ENCODE measurements around the gene DLAT.
"Not testable (repeated sequence)": the region's sequence is repeated elsewhere in the genome, so short reads cannot be mapped to it uniquely, and the experiment has no call there.

The DLAT gene

DNA sequence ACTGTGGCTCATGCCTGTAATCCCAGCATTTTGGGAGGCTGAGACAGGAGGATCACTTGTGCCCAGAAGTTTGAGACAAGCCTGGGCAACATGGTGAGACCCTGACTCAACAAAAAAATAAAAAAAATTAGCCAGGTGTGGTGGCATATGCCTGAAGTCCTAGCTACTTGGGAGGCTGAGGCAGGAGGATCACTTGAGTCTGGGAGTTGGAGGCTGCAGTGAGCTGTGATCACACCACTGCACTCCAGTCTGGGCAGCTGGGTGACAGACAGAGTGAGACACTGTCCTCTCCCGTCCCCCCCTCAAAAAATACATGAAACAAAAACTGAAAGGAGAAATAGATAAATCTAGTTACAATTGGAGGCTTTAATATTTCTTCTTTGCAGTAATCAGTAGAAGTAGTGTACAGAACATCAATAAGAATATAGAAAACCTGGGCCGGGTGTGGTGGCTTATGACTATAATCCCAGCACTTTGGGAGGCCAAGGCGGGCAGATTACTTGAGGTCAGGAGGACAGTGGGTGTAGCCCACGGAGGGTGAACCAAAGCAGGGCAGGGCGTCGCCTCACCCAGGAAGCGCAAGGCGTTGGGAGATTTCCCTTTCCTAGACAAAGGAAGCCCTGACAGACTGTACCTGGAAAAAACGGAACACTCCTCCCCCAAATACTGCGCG is 19.6 kb upstream of the DLAT start:
- no peak for DNase-seq (ENCODE audit: low spot score)

DNA sequence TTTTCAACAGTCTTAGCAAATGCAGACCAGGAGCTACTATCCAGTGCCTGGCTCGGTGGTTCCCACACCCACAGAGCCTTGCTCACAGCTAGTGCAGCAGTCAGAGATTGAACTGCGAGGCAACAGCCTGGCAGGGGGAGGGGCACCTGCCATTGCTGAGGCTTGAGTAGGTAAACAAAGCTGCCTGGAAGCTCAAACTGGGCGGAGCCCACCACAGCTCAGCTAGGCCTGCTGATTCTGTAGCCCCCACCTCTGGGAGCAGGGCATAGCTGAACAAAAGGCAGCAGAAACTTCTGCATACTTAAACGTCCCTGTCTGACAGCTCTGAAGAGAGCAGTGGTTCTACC is 19.1 kb upstream of the DLAT start:
- DNase-seq (ENCODE audit: low spot score), result not testable (repeated sequence)

DNA sequence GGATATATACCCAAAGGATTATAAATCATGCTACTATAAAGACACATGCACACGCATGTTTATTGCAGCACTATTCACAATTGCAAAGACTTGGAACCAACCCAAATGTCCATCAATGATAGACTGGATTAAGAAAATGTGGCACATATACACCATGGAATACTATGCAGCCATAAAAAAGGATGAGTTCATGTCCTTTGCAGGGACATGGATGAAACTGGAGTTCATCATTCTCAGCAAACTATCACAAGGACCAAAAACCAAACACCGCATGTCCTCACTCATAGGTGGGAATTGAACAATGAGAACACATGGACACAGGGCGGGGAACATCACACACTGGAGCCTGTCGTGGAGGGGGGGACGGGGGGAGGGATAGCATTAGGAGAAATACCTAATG is 13.8 kb upstream of the DLAT start:
- DNase-seq (ENCODE audit: low spot score), result not testable (repeated sequence)

DNA sequence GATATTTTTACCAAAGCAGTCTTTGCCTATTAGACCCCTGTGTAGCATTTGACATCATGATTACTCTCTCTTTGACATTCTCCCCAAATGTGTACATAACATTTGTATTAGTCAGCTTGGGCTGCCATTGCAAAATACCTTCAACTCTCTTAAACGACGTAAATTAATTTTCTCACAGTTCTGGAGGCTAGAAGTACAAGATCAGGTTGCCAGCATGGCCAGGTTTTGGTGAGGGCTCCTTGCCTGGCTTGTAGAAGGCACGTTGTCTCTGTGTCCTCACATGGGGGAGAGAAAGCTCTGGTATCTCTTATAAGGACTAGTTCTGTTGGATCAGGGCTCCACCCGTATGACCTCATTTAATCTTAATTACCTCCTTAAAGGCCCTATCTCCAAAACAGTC is 12.3 kb upstream of the DLAT start:
- no peak for DNase-seq (ENCODE audit: low spot score)

DNA sequence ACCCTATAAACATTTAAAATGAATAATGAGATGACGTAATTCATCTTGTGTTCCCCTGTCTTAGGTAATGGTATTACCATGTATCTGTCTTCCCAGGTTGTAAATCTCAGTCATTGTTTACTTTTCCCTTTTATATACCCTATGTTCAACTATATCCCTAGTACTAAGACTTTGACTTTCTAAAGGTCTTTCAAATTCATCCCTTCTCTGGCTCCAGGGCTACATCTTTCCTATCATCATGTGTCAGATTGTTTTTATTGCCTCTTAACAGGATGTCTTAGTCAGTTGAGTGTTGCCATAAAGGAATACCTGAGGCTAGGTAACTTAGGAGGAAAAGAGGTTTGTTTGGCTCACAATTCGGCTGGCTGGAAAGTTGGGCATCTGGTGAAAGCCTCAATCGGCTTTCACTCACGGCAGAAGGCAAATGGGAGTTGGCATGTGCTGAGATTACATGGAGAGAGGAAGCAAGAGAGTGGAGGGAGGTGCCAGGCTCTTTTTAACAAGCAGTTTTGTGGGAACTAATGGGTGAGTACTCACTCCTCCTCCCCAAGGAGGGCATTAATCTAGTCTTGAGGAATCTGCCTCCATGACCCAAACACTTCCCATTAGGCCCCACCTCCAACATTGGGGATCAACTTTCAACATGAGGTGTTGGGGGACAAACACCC is 11.6 kb upstream of the DLAT start:
- DNase-seq (ENCODE audit: low spot score), result no peak

DNA sequence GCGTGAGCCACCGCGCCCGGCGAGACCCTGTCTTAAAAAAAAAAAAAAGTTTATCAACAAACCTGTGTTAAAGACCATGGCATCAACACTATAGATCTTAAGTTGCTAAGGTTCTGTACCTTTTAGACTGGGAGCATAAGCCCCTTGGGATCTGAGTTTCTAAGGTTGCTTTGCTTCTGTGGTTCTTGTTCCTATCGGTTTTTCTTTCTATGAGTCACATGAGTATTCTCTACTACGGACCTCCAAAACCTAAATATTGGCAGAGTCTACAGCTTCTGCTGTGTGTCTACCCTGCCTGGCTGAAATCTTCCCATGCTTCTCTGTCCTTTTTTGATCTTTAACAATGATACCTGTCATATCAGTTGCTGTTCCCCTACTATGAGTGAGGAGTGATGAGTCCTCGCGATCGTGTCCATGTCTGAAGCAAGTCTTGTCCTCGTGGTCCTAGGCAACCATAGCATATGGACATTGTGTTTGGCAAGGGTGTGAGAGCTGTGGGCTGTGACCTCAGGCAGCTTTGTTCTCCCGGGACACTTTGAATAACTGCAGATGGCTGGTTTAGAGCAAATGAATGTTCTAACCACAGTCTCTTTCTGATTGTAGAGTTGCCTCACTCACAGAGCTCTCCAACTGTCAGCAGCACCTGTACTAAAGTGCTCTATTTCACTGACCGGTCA is 9.0 kb upstream of the DLAT start:
- no peak for DNase-seq (ENCODE audit: low spot score)

DNA sequence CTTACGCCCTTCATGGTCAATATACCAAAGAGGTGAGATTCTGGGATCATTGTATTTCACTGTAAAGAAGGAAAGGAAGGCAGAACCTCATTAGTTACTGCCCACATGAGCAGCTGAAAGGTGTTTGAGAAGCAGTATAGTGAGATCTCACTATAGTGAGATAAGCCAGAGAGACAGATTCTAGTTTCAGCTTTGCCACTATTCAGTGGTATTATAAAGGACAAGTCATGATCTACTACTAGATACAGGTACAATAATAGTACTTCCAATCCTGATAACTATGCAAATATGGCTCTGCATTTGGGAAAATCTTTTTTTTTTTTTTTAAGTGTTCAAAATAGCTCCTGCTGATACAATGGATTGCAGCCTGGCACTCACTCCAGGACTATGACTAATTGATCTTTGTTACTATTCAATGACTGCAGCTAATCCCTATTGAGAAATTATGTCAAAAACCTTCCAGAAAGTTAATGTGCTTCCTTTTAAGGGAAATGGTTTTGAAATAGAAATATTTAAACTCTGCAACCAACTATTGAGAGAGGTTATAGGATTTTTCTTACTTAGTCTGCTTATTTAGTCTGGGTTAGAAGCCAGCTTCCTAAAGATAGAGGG is 8.3 kb upstream of the DLAT start:
- no peak for DNase-seq (ENCODE audit: low spot score)

DNA sequence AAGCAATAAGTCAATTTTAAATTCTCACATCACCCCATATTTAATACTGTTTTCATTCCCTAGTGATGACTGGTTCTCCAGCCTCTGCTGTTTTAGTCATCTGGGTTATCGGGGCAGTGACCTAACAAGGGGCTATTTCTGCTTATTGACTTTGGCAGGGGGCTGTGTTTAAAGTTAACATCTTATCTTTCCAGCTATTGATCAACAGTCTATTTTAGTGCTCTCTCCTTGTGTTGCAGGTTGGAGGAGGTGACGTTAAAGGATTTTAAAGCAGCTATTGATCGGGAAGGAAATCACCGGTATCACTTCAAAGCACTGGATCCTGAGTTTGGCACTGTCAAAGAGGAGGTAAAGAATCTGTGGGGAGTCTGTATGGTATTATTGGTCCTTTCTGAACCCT is 7.7 kb upstream of the DLAT start:
- peak; percentile 29 for DNase-seq (ENCODE audit: low spot score)

DNA sequence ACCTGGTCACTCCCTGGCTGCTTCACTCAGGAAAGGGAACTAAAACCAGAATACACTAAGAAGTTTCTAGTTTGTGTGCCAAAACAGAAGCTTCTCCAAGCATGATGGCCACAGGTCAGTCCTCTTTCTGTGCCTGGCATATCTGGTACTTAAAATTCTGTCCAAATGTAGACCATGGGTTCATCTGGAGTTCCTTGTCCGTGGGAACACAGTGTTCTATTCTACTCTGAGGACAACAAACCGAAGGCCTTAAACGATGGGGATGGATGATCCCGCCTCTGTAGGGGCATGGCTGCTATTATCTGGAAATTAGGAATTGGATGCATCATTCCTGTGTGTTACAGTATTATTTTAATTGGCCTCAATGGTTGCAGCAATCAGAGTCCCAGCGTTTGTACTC is 6.1 kb upstream of the DLAT start:
- no peak for DNase-seq (ENCODE audit: low spot score)

DNA sequence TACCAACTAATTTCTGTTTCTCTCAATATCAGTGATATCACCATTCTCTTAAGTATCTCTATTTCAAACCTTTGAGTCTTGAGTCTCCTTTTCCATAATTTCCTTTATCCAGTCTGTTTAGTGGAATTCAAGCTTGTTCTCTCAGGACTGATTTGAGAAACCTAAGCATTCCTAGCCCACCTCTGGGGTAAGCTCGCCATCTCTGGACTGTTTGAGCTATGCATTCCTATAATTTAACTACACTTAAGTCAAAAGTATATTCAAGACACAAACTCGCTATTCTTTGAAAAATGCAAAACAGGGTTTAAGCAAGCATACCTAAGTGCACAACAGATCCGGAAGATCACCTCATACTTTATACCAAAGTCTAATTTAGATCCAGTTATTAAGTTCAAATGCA is 2.1 kb upstream of the DLAT start:
- DNase-seq (ENCODE audit: low spot score), result no peak

DNA sequence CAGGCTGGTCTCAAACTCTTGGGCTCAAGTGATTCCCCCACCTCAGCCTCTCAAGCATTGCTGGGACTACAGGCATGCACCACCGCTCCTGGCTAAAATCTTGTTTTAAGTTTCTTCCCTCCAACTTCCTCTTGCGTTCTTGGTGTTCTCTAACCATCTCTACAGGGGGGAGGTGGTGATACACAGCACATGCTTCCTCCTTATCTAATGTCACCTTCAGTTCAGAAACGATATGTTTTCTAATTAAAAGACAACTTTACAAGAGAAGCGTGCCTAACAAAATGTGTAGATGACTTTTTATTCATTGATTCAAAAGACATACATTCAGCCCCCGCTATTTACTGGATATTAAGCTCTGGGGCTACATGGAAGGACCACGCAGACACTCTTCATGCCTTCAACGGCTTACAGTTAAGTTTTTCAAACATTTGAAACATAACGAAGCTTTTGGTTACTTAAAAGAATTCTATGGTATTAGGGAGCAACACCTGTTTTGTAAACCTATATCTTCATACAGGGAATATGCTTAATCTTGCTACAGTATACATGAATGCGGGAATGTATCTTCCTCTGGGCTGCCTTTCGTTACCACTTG is 933 bp upstream of the DLAT start:
- DNase-seq (ENCODE audit: low spot score), result no peak

DNA sequence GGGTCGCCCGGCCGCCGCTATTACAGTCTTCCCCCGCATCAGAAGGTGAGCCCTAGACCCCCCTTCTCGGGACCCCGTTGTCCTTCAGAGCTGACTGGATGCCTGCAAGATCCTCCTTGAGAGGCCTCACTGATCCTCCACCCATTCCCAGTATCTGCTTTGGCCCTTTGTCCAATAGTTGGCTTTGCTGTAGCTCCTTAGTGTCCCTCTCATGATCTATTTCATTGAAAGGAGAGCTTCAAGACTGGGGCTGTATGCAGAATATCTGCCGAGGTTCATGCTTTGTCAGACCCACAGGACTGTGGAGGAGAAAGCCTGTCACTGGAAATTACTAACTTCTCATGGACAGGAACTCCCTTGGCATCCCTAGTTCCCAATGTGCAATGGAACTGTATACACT is 499 bp downstream of the DLAT start:
- DNase-seq (ENCODE audit: low spot score), result peak; percentile 38

DNA sequence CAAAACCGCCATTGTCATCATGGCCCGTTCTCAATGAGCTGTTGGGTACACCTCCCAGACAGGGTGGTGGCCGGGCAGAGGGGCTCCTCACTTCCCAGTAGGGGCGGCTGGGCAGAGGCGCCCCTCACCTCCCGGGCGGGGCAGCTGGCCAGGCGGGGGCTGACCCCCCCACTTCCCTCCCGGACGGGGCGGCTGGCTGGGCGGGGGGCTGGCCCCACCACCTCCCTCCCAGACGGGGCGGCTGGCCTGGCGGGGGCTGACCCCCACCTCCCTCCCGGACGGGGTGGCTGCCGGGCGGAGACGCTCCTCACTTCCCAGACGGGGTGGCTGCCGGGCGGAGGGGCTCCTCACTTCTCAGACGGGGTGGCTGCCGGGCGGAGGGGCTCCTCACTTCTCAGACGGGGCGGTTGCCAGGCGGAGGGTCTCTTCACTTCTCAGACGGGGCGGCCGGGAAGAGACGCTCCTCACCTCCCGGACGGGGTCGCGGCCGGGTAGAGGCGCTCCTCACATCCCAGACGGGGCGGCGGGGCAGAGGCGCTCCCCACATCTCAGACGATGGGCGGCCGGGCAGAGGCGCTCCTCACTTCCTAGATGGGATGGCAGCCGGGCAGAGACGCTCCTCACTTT is 1.7 kb downstream of the DLAT start:
- not testable (repeated sequence) for DNase-seq (ENCODE audit: low spot score)

DNA sequence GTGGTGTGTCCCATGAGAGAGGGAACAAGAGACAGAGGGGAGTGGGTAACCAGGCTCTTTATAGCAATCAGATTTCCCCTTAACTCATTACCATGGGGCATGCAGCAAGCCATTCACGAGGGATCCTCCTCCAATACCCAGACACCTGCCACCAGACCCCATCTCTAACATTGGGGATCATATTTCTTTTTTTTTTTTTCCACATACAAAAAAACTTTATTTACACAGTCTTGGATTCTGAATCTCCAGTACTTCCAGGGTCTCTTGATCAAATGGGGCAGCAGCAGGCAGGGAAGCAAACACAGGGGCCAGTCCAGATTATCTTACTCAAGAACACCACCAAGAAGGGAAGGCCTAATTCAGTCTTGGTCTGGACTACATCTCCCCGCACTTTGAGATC is 4.3 kb downstream of the DLAT start:
- DNase-seq (ENCODE audit: low spot score), result no peak

DNA sequence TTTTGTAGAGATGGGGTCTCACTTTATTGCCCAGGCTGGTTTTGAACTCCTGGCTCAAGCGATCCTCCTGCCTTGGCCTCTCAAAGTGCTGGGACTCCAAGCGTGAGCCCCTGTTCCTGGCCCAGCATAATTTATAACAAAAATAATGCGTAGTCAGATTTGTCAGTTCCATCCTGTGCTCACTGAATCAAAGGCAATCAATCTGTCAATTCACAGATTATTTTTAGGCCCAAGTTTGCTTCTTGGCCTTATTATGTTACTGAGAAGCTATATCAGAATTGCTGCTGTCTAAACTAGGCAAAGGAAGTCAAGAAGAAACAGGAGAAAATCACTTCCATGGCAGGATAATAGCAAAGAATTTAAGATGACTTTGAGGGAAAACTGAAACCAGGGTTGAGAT is 8.7 kb downstream of the DLAT start:
- no peak for DNase-seq (ENCODE audit: low spot score)

DNA sequence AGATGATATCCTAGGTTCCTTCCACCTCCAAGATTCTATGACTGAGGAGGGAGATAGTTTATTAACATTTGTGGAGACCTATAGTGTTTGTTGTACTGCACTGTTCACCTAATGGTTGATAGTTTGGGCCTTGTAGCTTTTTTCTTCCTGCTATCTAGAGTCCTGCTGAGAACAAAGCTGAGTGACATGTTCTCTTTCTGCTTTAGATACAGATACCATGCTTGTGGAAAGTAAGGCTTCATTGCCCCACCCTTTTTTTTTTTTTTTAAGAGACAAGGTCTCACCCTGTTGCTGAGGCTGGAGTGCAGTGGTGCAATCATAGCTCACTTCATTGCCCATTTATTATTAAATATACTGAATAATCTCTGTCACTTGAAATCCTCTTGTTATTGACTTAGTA is 12.3 kb downstream of the DLAT start:
- DNase-seq (ENCODE audit: low spot score), result no peak

DNA sequence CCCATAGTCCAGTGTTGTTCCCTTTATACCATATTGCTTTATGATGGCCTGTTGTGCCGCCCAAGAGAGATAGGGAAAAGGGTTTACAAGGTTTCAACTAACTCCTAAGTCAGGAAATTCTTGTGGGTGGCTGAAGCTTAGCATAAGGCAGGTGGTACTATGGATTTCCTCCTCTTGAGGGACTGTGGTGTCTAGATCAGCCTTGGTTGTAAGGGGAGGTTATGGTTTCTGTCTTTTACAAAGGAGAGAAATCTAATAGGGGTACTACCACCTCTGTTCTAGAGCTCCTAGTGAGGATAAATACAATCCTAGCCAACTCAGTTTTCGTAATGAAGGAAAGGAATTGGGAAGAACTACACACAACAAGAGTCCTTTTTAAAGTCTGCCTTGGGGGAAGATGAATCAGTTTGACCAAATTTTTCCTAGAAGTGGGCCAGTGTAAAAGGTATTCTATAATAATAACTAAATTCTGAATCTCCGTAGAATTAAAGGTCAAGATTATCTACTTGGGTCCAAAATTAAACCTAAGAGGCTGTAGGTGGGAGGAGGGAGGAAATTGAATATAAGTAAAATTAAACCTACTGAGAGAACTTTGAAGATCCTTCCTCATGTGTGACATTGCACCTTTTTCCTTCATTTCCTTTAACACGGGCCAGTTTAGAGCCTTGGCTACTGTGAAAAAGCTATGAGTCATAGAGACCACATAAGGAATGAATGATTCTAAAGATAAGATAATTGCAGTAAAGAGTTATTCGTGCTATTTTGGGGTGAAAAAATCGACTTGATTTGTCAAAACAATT is 17.2 kb downstream of the DLAT start:
- no peak for DNase-seq (ENCODE audit: low spot score)

DNA sequence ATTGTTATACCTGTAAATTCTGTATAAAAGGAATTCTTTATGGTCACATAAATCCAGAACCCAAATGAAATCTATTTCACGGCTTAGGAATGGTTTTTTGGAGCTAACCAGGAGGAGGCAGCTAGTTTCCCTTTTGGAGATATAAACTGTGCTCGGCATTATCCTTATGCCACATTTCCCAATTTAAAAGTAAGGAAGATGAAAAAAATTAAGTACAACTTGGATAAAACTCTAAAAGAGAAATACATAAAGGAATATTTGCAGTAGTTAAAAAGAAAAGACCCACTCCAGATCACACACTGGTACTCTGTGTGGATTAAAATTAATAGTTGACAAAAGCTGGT is 17.7 kb downstream of the DLAT start:
- no peak for DNase-seq (ENCODE audit: low spot score)

DNA sequence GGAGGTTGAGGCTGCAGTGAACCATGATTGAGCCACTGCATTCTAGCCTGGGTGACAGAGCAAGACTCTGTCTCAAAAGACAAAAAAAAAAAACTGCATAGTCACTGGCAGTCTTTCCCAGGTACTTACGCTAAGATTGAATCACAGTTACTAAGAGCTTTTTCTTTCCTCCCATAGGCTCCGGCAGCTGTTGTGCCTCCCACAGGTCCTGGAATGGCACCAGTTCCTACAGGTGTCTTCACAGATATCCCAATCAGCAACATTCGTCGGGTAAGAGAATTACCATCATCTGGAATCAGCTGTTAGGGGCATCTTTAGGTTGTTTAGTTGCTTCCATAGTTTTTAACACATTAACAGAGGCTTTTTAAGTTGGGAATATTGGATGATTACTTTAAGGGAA is 19.8 kb downstream of the DLAT start:
- no peak for DNase-seq (ENCODE audit: low spot score)

DNA sequence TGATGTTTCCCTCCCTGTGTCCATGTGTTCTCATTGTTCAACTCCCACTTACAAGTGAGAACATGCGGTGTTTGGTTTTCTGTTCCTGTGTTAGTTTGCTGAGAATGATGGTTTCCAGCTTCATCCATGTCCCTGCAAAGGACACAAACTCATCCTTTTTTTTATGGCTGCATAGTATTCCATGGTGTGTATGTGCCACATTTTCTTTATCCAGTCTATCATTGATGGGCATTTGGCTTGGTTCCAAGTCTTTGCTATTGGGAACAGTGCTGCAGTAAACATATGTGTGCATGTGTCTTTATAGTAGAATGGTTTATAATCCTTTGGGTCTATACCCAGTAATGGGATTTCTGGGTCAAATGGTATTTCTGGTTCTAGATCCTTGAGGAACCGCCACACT is 21.4 kb downstream of the DLAT start:
- not testable (repeated sequence) for DNase-seq (ENCODE audit: low spot score)

DNA sequence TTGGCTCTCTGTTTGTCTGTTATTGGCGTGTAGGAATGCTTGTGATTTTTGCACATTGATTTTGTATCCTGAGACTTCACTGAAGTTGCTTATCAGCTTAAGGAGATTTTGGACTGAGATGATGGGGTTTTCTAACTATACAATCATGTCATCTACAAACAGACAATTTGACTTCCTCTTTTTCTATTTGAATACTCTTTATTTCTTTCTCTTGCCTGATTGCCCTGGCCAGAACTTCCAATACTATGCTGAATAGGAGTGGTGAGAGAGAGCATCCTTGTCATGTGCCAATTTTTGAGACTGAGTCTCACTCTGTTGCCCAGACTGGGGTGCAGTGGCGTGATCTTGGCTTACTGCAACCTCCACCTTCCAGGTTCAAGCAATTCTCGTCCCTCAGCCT is 23.0 kb downstream of the DLAT start:
- DNase-seq (ENCODE audit: low spot score), result not testable (repeated sequence)

DNA sequence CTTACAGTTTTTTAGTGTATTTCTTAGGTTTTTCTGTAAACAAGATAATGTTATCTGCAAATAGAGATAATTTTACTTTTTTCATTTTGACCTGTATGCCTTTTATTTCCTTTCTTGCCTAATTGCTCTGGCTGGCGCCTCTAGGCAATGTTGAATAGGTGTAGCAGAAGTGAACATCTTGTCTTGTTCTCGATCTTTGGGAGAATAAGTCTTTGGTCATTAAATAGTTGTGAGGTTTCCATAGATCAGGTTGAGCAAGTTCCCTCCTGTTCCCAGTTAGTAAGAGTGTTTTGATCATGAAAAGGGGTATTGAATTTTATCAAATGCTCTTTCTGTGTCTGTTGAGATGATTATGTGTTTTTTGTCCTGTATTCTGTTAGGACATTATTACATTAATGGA is 24.6 kb downstream of the DLAT start:
- no peak for DNase-seq (ENCODE audit: low spot score)

All from hepatic stellate cell (primary cell).